ENCODE measurements around the gene PABPC3.

- TF ChIP-seq CTCF (IDR thresholded peaks at IDR 0.05) (no peak), POLR2A (IDR thresholded peaks at IDR 0.05) (no peak)
Observed at GRCh38 chr13:25064396-25064795, 31.5 kb upstream of the PABPC3 start.

All from Peyer's patch (tissue), 4 donors.